Activated CD8-positive, alpha-beta memory T cell treated with anti-CD3 and anti-CD28 coated beads for 4 hours (primary cell): Measurements from ENCODE around the gene DCHS1.

Source experiments
- DNase-seq, 2 donors: peaks; one replicate each; pipeline ENCODE4 v3.0.0-alpha.2; 2020; ENCODE audit warnings: low read depth in 2 of 2

Gene DCHS1

GRCh38 chr11:6647836-6648235 is 7.8 kb downstream of the DCHS1 start:
- DNase-seq, result no peak

- DNase-seq, result no peak
Observed at GRCh38 chr11:6646918-6647679, 8.5 kb downstream of the DCHS1 start.

GRCh38 chr11:6646576-6646917 is 9.1 kb downstream of the DCHS1 start:
- DNase-seq, result no peak

GRCh38 chr11:6646071-6646470 is 9.5 kb downstream of the DCHS1 start:
- DNase-seq, result no peak

GRCh38 chr11:6642957-6643356 is 12.7 kb downstream of the DCHS1 start:
- no peak for DNase-seq

- no peak for DNase-seq
Observed at GRCh38 chr11:6640985-6641701, 14.5 kb downstream of the DCHS1 start.

- DNase-seq, result no peak
Observed at GRCh38 chr11:6640036-6640984, 15.3 kb downstream of the DCHS1 start.

- DNase-seq, result no peak
Observed at GRCh38 chr11:6638429-6638828, 17.2 kb downstream of the DCHS1 start.

- no peak for DNase-seq
Observed at GRCh38 chr11:6637871-6638270, 17.7 kb downstream of the DCHS1 start.

GRCh38 chr11:6636480-6636879 is 19.1 kb downstream of the DCHS1 start:
- no peak for DNase-seq

GRCh38 chr11:6635082-6635932 is 20.3 kb downstream of the DCHS1 start:
- no peak for DNase-seq

GRCh38 chr11:6634534-6634933 is 21.1 kb downstream of the DCHS1 start:
- no peak for DNase-seq

GRCh38 chr11:6633422-6634408 is 21.9 kb downstream of the DCHS1 start:
- no peak for DNase-seq

- DNase-seq, result no peak
Observed at GRCh38 chr11:6632116-6633073, 23.2 kb downstream of the DCHS1 start.

GRCh38 chr11:6631361-6631890 is 24.2 kb downstream of the DCHS1 start:
- no peak for DNase-seq

- no peak for DNase-seq
Observed at GRCh38 chr11:6630632-6631291, 24.8 kb downstream of the DCHS1 start.

- DNase-seq, result no peak
Observed at GRCh38 chr11:6629892-6630631, 25.5 kb downstream of the DCHS1 start.

GRCh38 chr11:6629573-6629891 is 26.1 kb downstream of the DCHS1 start:
- no peak for DNase-seq
